ENCODE measurements around the gene GPX2.

Gene GPX2

DNA sequence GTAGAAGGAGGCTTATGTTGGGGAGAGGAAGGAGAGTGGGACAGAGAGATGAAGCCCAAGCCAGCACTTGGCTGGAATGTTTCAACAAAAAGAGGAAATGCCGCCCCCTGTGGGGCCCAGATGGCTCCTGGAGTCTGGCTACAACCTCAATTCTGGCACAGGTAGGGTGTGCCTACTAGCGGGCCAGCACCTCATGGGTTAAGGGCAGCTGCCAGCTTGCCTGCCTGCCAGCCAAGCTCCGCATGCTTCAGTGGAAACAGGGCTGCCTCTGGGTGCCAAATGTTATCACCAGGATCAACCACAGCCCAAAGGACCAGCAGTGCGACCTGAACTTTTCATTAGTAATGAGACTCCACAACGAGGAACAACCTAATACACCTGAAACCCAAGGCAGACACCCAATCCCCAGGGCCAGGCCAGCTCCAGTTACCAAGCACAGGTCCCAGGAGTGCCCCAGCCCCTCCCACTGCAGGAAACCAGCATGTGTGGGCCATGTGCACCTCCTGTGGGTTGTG lies 18.3 kb upstream of the GPX2 start:
- no peak for DNase-seq

DNA sequence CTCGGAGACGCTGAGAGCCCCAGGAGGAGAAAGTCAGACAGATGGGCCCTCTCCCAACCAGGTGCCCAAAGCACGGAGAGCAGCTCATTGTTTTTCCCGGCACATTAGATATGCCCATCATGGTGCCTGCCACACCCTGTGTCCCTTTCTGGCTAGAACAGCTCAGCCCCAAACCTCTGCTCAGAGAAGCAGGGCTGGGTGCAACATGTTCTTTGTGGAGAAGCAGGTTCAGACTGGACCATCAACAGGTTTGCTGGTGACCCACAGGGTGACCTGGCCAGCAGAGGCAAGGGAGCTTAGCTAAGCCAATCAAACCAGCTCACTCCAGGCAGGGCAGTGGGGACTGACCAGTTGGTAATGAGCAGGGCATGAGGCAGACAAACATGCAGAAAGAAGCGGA lies 16.2 kb upstream of the GPX2 start:
- DNase-seq = no peak

DNA sequence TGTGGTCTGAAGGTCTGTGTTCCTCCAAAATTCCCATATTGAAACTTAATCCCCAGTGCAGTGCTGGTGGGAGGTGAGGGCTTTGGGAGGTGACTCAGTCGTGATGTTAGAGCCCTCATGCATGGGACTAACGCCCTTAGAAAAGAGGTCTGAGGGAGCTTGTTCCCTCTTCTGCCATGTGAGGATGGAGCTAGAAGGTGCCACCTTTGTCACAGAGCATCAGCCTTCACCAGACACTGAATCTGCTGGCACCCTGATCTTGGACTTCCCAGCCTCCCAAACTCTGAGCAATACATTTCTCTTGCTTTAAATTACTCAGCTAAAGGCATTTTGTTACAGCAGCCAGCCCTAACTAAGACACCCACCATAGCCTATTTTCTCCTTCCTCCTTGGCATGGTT lies 15.7 kb upstream of the GPX2 start:
- no peak for DNase-seq

DNA sequence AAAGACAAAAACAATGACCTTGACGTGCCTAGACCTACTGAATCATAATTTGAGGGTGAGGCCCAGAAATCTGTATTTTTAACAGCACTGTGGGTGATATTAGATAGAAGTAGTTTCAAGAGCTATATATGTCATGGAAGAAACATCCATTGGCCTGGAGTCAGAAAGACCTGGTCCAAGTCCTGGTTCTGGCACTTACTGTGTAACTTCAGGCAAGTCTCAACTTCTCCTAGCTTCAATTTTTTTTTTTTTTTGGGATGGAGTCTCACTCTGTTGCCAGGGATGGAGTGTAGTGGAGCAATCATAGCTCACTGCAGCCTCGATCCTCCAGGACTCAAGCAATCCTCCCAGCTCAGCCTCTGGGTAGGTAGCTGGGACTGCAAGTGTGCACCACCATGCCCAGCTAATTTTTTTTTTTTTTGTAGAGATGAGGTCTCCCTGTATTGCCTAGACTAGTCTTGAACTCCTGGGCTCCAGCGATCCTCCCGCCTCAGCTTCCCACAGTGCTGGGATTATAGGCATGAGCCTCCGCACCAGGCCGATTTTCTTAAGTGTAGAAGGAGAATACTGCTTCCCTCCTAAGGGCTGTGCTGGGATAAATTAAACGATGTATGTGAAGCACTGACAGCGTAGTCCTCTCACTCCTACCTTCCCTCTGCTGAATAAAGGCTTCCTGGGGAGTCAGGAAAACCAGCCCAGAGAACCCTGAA lies 14.3 kb upstream of the GPX2 start:
- DNase-seq = no peak

DNA sequence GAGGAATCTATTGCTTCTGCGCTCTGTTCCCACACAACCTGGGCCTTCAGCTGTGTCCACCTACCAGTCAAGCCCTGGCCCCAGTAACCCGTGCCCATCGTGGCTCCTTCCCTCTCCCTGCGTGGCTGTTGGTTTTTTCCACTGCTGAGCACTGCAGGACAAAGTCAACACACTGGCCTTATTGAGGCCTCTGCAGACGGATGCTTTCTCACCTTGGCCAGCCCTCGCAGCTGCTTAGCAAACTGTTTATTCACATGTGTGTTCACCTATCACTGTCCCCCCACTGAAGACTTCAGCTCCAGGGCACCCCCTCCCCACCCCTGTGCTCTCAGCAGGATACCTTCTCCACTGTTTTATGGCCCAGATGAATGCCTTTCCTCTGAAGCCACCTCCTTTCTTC lies 12.8 kb upstream of the GPX2 start:
- DNase-seq = no peak

DNA sequence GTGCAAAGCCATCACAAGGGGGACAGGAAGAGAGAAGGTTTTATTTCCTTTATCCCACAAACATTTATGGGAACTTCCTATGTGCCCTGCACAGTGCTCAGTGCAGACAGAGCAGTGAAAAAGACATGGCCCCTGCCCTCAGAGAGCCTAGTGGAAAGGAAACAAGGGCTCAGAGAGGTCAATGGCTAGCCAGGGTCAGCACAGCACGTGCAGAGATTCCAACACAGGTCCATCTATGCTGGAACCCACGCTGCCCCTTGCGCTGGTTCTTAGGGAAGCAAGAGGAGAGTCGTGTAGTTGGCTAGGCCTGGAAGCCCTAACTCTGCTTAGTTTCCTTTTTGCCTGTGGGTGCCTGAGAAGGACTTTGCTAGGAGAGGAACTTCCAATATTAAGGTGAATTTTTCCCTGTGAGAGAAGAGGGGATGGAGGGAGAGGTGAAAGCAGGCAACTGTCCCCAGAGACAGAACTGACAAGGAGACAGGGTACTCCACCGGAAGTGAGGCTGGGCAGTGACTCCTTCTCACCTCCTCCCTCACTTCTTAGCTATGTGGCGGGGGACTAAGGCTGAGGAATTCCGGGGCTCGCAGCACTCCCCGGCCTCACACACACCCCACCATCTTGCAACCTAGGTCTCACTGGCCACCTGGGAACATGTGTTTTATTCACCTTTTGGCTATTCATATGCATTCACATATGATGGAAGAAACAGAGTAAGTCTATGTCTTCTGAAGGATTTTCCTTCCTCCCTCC lies 12.1 kb upstream of the GPX2 start:
- no peak for DNase-seq

DNA sequence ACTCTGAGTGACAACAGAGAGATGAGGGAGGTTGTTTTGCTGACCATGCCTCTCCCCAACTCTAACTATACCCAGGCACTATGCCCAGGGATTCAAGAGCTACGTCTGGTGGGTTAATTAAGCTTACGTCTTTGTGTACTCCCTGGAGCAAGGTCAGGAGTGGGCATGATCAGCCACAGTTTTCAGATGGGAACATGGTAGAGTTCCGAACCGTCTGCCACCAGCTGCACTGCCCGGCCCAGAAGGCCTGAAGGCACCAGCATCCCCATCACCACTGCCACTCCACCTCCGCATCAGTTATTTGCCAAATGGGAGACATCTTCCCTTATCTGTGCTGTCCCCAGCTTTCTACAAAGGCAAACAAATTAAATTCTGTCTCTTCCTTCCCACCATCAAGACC lies 11.1 kb upstream of the GPX2 start:
- DNase-seq = peak in 1 of 51 donors; percentile 64

DNA sequence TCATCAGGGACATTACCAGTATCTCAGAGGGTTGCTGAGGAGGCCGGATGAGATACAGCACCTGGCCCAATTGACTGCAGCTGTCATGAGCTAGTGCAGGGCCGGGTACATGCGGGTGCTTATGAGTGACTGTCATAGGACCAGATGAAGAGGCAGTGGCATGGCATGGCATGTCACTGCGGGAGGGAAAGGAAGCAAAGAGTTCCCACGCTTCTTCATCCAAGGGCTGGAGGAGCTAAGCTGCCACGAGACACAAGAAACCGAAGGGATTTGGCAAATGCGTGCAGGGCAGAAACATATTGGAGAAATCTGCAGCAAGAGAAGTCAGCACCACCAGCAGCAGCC lies 10.7 kb upstream of the GPX2 start:
- DNase-seq = no peak

DNA sequence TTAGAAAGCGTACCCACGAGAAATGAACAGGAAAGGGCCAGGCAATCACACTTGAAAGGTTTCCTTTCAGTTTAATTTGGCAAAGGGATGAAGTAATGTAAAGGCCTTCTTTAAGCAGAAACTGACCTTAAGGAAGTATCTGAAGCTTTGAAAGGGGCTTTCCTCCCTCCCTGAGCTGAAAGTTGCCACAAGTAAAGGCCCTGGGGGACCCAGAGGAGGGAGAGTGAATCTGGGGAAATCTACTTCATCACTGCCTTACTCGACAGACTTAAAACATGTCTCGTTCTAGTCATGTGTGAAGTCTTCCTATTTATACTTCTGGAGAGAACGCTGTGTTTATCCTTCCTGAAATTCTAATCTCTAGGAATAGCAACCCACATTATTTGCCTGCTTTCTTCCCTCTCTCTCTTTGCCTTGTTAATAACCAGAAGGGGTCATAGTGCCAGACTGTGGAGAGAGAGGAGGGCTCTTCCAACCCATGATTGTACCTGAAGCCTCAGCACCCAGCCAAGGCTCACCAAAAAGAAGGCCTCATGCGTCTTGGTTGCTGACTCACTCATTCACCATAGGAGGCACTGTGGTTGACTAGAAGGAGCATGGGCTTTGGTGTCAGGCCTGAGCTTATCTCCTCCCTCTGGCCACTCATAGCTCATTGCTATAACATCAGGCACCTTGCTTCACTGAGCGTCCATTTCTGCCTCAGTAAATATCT lies 10.2 kb upstream of the GPX2 start:
- DNase-seq = no peak

DNA sequence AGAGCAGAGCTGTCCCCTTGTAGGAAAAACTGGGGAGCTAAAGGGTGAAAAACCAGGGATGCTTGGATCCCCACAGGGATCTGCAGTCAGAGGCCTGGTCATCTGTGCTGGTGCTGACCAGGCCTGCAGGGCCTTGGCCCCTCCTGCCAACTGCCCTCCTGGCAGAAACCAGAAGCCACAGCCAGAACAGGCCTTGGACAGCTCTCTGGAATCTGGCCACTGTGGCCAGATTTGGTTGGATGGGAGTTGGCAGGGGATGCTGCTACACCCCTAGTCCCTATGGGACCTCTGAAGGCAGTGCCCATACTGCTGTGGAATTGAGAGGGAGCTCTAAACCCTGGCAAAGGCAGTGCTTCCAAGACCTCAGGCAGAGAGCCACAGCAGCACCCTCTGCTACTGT lies 9.2 kb upstream of the GPX2 start:
- no peak for DNase-seq

DNA sequence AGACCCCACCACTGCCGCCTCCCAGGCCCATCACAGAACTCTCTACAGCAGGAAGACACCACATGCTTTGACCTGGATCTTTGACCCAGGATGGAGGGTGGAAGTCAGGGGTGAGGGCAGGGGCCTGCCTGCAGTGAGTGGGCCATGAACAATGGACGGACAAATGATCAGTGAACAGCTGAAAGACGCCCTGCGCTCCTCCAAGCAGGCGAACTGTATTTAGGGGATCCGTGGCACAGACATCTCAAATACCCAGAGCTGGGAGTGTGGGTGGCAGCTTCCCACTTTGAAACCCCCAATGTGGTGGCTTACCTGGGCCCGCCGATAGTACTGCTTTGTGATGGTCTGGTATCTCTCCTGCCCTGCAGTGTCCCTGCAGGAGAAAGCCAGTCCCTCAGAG lies 8.7 kb upstream of the GPX2 start:
- DNase-seq = no peak

DNA sequence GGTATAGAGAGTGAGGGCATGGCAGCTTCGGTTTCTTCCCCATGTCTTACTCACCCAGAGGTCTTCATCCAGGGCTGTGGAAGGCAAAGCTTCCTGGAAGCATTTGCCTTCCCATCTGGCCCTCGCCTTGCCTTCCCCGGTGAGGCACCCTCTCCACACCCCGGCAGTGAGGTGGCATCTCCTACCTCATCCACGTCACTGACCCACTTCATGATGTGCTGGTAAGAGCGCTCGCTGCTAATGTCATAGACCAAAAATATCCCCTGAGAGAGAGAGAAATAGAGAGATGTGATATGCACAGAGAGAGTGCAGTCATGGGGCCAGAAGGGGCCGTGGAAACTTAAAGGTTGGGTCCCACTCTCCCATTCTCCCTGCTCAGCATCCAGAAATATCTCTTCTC lies 8.3 kb upstream of the GPX2 start:
- peak in 1 of 51 donors; percentile 56 for DNase-seq

DNA sequence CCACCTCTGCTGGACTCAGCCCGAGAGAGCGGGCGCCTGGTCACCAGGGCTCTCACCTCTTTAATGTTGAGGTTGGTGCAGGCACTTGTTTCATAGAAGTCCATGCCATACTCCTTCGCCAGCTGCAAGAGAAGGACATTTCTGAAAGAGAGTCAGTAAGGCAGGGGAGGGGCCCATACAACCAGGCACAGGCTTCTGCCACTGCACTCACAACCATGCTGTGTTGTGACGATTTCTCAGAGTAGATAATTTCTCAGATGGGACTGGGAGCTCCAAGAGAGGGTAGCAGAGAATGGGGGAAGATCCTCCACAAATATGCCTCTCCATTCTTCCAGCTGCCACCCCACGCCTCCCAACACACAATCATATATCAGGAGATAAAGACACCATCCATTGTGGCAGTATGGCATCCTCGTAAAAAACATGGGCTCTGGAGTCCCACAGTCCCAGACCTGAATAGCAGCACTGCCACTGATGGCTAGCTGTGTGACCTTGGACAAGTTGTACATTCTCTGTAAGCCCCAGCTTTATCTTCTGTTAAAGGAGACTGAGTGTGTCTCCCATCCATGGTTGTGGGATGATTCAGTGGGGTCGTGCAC lies 6.2 kb upstream of the GPX2 start:
- no peak for DNase-seq

DNA sequence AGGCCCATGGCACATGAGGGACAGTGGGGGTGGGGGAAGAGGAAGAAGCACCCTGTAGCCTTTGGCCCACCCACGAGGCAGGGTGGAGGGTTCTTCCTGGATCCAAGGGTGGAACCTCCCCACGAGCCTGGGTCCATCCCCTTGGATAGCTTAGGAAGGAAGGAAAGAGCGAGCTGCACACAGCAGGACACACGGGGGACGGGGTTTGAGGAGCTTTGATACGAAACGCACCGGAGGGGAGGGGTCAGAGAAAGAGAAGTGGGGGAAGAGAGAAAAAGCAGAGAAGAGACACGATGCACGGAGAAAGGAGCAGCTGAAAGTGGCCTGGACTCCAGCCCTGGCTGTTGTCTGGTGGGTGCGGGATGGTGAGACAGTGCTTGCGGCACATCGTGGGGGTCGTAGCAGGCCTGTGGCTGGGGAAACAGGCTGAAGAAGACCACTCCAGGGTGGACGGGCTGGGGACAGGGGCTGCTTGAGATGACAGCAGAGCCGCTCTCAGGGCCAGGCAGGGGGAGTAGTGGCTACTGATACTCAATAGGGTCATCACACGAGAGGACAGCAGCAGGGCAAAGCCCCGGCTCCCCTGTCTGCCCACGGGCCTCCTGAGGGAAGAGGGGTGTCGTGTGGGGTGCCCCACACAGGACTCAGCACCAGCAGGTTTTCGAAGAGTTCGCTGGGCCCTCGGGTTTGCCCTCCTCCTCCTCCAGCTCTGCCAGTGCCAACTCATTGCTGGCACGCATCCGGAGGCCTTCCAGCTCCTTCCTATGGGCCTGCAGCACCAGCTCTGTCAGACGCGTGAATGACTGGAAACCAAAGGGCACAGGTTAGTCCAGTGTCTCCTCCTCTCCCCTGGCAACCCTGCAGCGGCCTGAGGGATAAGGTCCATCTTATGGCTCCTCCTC lies 5.4 kb upstream of the GPX2 start:
- DNase-seq = no peak

DNA sequence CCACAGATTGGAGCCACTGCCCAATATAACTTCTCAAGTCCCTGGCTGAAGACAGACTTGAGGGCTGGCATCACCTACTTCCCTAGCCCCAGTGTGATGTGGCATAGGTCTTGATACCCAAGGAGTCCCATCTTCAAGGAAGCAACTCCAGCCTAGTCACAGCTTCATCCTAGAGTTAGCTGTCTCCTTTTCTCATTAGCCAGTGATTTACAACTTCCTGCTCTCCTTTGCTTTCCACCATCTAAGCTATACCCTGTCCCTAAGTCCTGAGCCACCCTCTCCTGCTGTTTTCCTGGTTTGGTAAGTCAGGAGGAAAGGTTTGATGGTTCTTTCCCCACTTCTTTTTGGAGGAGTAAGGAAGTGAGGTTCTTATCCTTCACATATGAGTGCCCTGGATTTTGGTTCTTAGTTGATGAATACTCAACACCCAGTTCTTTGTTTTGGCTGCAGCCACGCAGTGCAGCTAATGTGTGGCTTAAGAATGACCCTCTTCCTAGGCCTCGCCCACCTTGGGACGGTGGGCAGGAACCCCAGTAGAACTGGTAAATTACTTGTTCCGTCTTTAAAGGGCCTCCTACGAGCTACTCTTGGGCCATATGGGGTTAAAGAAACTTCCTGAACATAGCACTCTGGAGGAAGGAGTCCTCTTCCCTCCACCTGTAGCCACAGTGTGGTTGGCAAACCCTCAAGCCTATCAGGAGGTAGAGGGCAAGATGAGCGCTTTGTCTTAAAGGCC lies 3.9 kb upstream of the GPX2 start:
- DNase-seq = no peak

DNA sequence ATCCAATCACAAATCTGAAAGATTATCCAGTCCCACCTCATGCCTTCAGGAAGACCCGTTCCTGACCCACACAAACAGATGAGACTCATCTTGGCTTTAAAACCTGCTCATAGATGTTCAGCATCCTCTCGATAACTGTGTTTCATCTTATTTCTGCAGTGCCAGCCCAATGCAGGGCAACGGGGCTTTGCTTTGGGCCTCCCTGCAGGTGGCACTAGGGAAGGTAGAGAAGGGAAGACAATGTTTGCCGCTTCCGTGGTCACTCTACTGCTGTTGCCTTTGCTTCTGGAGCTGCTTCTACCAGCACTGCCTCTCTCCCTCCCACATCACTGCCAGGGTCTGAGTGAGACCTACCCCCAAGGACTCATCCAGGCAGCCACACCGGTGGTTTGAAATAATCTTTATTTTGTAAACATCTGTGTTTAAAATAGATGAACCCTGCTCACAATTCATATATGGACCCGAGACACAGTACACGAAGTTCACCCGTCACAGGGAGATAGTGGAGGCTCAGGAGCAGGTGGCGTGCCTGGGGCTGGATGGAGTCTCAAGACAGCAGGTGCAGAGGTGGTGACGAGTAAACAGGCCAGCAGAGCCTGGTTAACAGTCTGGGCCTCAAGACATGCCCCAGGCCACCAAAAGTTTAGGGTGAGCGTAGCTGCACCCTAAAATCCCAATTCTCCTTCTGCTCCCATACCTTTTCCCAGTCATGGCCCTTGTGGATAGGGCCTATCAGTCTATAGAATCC lies 3.1 kb upstream of the GPX2 start:
- no peak for DNase-seq

DNA sequence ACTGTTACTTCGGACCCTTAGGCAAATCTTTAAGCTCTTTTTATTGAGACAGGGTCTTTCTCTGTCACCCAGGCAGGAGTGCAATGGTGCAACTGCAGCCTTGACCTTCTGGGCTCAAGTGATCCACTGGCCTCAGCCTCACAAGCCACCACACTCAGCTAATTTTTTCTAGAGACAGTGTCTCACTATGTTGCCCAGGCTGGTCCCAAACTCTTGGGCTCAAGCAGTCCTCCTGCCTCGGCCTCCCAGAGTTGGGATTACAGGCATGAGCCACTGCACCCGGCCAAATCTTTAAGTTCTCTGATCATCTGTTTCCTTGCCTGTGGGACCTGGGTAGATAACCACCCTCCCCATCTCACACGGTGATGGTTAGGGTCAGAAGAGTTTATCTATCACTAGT lies 2.3 kb upstream of the GPX2 start:
- DNase-seq = no peak

DNA sequence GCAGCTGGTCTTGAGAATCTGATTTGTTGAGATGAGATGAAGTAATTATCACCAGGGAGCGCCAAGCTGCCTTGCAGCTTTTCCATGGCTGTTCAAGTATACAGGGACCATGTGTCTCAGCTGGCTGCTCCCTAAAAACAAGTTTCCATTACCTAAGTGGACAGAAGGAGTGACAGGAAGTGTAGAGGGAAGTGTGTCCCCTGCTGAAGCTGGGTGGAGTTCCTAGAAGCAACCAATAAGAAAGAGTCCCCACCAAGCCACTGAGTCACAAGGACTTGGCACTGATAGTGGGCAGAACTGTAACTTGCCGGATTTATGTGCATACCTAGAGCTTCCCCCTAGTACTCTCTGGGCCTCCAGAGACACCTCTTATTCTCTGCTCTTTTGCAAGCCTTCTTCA lies 1.5 kb upstream of the GPX2 start:
- DNase-seq = no peak

DNA sequence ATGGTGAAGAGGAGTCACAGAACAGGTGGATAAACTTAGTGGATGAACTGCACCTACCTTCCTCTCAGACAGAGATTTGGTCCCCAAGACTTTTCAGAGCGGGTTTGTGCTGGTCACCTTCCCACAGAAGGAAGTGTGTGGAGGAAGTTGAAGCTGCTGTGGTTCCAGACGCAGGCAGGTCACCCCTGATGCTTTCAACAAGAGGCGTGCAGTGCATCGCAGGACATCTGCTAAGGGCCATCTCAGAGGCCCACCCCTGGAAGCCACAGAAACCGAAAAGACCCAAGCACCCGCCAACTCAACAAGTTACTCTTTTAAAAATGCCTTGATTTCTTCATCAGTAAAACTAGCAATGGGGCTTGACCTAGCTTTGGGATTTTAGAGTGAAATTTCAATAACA lies 1.0 kb upstream of the GPX2 start:
- DNase-seq = no peak
